Gastrocnemius medialis (tissue), 4 donors: ENCODE results near the gene ASPG. TPM values are rescaled to one million over a fixed set of nuclear protein-coding genes. Genes with fewer than 3 reads are reported as not detected.
A peak's percentile ranks its signal among the peaks of the same experiment; 100 is the strongest.

ENCODE experiments used
- ATAC-seq, 2 donors: fragments of 150-250 bp; one replicate each; pipeline ENCODE4 v1.9.1; 2016
- DNase-seq, 2 donors: peaks; one replicate each; pipeline ENCODE4 v3.0.0-alpha.2; 2019
- H3K27ac ChIP-seq, 4 donors: fragments of 200-600 bp; sonication (generic); 1 replicate in 1 of 4; 2 replicates in 3 of 4; pipeline ENCODE4 v1.5.1; 2016 to 2018; ENCODE audit warnings: mild to moderate bottlenecking in 2 of 4, moderate library complexity in 1 of 4
- H3K27me3 ChIP-seq, 3 donors: fragments of 200-600 bp; sonication (generic) in 2 of 3; 1 replicate in 1 of 3; 2 replicates in 2 of 3; pipeline versions ENCODE4 v1.5.1 to v1.6.0; 2016 to 2019; ENCODE audit warnings: mild to moderate bottlenecking in 1 of 3, moderate library complexity in 1 of 3
- H3K36me3 ChIP-seq, 2 donors: fragments of 200-600 bp; sonication (generic) in 1 of 2; one replicate each; pipeline ENCODE4 v1.5.1; 2017 to 2018
- H3K4me1 ChIP-seq, 2 donors: fragments of 200-600 bp; sonication (generic) in 1 of 2; one replicate each; pipeline ENCODE4 v1.5.1; 2016 to 2017; ENCODE audit warnings: mild to moderate bottlenecking in 2 of 2
- H3K4me3 ChIP-seq, 4 donors: fragments of 200-600 bp; sonication (generic) in 3 of 4; 1 replicate in 1 of 4; 2 replicates in 3 of 4; pipeline ENCODE4 v1.5.1; 2016 to 2019; ENCODE audit warnings: mild to moderate bottlenecking in 2 of 4
- H3K9me3 ChIP-seq, 3 donors: fragments of 200-600 bp; sonication (generic) in 2 of 3; 1 replicate in 1 of 3; 2 replicates in 2 of 3; pipeline ENCODE4 v1.5.1; 2016 to 2019
- CTCF ChIP-seq, 5 experiments: fragments of 450-650 bp in 3 of 5; fragments of 200-600 bp in 2 of 5; sonication (generic) in 2 of 5; IDR thresholded peaks in 4 of 5; conservative IDR thresholded peaks in 1 of 5; 1 replicate in 4 of 5; 2 replicates in 1 of 5; pipeline ENCODE4 v1.5.1; 2016 to 2019; ENCODE audit warnings: antibody characterized with exemption in 5 of 5, mild to moderate bottlenecking in 3 of 5, moderate library complexity in 3 of 5
- POLR2A ChIP-seq, 2 donors: fragments of 450-650 bp; IDR thresholded peaks; one replicate each; pipeline ENCODE4 v1.6.1; 2017; ENCODE audit warnings: antibody characterized with exemption in 2 of 2, mild to moderate bottlenecking in 2 of 2, moderate library complexity in 2 of 2
- in situ Hi-C, 4 donors: fragments of 200-750 bp; cut with MboI; loops; one replicate each; pipeline versions ENCODE4 v1.15.0 to v1.8.0; 2017; ENCODE audit warnings: low sequenced_read_pairs in 4 of 4
- intact Hi-C: fragments of 100-400 bp; cut with DNase I; formaldehyde crosslinking; loops from one replicate; pipeline ENCODE4 v1.15.1; 2023; ENCODE audit warnings: low total_unique reads
- total RNA-seq, 4 donors: library from RNA; depleted of rRNA; stranded (reverse); fragments of >200 nt; gene quantifications; one replicate each; pipeline versions ENCODE4 v1.1.0 to v1.2.3, GENCODE V29; 2016

The ASPG gene
- total RNA-seq, 4 donors from 2014 or later, result 0.20 TPM; not detected in 3

DNA sequence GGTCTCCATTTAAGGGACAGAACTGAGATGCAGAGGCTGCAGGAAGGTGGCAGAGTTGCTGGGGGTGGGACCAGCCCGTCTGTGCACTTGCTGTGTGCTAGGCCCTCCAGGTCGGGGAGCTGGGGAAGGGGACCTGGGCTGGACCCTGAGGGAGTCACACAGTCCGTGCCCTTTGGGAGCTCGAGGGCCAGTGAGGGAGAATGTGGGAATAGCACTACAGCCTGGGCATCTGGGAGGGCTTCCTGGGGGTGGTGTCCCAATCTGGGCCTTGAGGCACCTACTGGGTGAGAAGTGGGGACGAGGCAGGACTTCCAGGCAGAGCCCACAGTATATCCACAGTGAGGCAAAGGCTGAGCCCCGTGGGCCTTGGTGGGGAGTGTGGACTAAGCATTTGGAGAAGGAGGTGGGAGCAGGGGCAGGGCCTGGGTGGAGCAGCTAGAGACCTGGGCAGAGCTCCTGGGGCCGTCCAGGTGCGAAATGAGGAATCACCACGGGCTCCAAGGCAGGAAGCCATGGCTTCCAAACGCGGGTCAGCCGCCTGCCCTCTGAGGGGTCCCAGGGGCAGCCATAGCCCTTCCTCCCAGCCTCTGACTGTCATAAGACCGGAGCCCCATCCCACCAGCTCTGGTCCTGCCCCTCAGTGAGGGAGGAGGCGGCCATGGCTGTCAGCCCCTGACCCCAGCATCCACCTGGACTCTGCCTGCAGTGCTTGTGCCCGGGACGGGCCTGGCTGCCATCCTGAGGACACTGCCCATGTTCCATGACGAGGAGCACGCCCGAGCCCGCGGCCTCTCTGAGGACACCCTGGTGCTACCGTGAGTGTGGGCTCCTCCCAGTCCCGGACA lies 6.6 kb downstream of the ASPG start:
- H3K4me3 ChIP-seq, result no peak overlapping the region
- H3K27ac ChIP-seq, result no peak overlapping the region
- TF ChIP-seq CTCF (IDR thresholded peaks at IDR 0.05 in 4 of 5, conservative IDR thresholded peaks at IDR 0.05 in 1 of 5) (no peak), POLR2A (IDR thresholded peaks at IDR 0.05) (no peak)
- peak in 1 of 2 donors; percentile 8 for DNase-seq
- H3K4me1 ChIP-seq, result no peaks in the 10 kb centered on the region
- no peaks in the 10 kb centered on the region for H3K36me3 ChIP-seq
- in situ Hi-C loops (no loop called here), intact Hi-C loops (no loop called here)
- H3K9me3 ChIP-seq, result no peaks in the 10 kb centered on the region
- H3K27me3 ChIP-seq, result peaks cover 0 to 16% (median 16%) of the 10 kb centered on the region in 3 donors
- ATAC-seq, result no peak

DNA sequence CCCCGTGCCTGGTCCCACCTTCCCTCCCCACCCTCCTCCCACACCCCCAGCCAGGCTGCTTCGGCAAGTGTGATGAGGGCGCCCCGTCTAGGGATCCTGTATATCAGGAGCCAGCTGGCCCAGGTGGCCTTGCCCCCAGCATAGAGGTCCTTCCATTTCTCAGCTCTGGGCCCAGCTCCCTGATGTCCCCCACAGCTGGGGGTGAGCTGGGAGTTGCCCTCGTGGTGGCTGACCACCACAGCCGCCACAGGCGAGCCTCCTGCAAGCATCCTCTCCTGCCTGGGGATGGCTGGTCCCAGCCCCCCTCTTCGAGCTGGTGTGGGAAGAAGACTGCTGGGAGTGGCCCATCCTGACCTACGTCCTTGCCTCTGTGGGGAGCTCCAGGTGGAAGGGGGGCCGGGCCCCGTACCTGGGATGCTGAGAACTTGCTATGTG lies 7.4 kb downstream of the ASPG start:
- Histone ChIP-seq H3K4me3 (no peak overlapping the region), H3K27me3 (peaks cover 0 to 12% (median 8%) of the 10 kb centered on the region in 3 donors), H3K27ac (no peak overlapping the region), H3K4me1 (no peaks in the 10 kb centered on the region), H3K36me3 (no peaks in the 10 kb centered on the region), H3K9me3 (no peaks in the 10 kb centered on the region)
- intact Hi-C loops, result no loop called here
- in situ Hi-C loops, result no loop called here
- DNase-seq, result peak in 1 of 2 donors; percentile 5
- ATAC-seq, result no peak
- TF ChIP-seq CTCF (IDR thresholded peaks at IDR 0.05 in 4 of 5, conservative IDR thresholded peaks at IDR 0.05 in 1 of 5) (no peak), POLR2A (IDR thresholded peaks at IDR 0.05) (no peak)

DNA sequence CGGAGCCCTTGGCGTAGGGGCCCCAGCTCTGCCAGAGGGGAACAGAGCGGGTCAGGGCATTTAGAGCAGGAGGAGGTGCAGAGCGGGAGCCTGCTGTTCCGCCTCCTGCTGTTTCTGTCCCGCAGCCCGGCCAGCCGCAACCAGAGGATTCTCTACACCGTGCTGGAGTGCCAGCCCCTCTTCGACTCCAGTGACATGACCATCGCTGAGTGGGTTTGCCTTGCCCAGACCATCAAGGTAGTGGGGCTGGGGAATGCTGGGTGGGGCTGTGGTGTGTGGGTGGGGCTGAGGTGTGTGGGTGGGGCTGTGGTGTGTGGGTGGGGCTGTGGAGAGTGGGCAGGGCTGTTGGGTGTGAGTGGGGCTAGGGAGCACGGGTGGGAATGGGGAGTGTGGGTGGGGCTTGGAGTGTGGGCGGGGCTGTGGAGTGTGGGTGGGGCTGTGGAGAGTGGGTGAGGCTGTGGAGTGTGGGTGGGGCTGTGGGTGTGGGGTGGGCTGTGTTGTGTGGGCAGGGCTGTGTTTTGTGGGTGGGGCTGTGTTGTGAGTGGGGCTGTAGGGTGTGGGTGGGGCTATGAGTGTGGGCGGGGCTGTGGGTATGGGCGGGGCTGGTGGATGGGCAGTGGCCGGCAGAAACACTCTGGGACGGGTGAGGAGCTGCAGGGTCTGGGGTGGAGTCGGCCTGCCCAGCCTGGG lies 8.0 kb downstream of the ASPG start:
- no peaks in the 10 kb centered on the region for H3K4me1 ChIP-seq
- H3K9me3 ChIP-seq, result no peaks in the 10 kb centered on the region
- H3K36me3 ChIP-seq, result no peaks in the 10 kb centered on the region
- intact Hi-C loops, result no loop called here
- DNase-seq (no peak), ATAC-seq (no peak)
- in situ Hi-C loops, result no loop called here
- TF ChIP-seq CTCF (IDR thresholded peaks at IDR 0.05 in 4 of 5, conservative IDR thresholded peaks at IDR 0.05 in 1 of 5), result no peak
- no peak for TF ChIP-seq POLR2A (IDR thresholded peaks at IDR 0.05)
- H3K27ac ChIP-seq, result no peak overlapping the region
- peaks cover 0 to 12% (median 7%) of the 10 kb centered on the region in 3 donors for H3K27me3 ChIP-seq
- H3K4me3 ChIP-seq, result no peak overlapping the region

GRCh38 chr14:104094056-104094708 lies 8.7 kb downstream of the ASPG start:
- ATAC-seq (no peak), DNase-seq (no peak)
- Histone ChIP-seq H3K27me3 (peaks cover 0 to 12% (median 7%) of the 10 kb centered on the region in 3 donors), H3K9me3 (no peaks in the 10 kb centered on the region), H3K27ac (no peak overlapping the region), H3K36me3 (no peaks in the 10 kb centered on the region), H3K4me3 (no peak overlapping the region), H3K4me1 (no peaks in the 10 kb centered on the region)
- in situ Hi-C loops (no loop called here), intact Hi-C loops (no loop called here)
- no peak for TF ChIP-seq POLR2A (IDR thresholded peaks at IDR 0.05)
